Thymus (tissue), 11 donors: ENCODE measurements around the gene ZBTB16. TPM values are rescaled to one million over a fixed set of nuclear protein-coding genes. Genes with fewer than 3 reads are reported as not detected.

Source experiments
- DNase-seq, 9 donors: peaks; one replicate each; pipeline ENCODE4 v3.0.0-alpha.2; 2013; ENCODE audit warnings: low spot score in 9 of 9, low read depth in 6 of 9, missing footprints in 1 of 9
- H3K27ac ChIP-seq, 2 donors: one replicate each; pipeline ENCODE4 v1.5.1; 2013; ENCODE audit warnings: control low read depth in 1 of 2, low read depth in 1 of 2, low read length in 1 of 2, mild to moderate bottlenecking in 1 of 2, moderate library complexity in 1 of 2
- H3K27me3 ChIP-seq, 2 donors: one replicate each; pipeline ENCODE4 v1.5.1; 2013; ENCODE audit warnings: low read length in 1 of 2; ENCODE audit not compliant: control insufficient read depth in 2 of 2, insufficient read depth in 1 of 2
- H3K36me3 ChIP-seq, 2 donors: one replicate each; pipeline ENCODE4 v1.5.1; 2013; ENCODE audit warnings: low read length in 1 of 2, mild to moderate bottlenecking in 1 of 2, moderate library complexity in 1 of 2; ENCODE audit not compliant: control insufficient read depth in 2 of 2, insufficient read depth in 2 of 2
- H3K4me1 ChIP-seq, 2 donors: one replicate each; pipeline ENCODE4 v1.5.1; 2013; ENCODE audit warnings: low read length in 2 of 2; ENCODE audit not compliant: control insufficient read depth in 2 of 2, insufficient read depth in 2 of 2
- H3K4me3 ChIP-seq, 2 donors: one replicate each; pipeline ENCODE4 v1.5.1; 2013; ENCODE audit warnings: low read length in 2 of 2, control low read depth in 1 of 2, mild to moderate bottlenecking in 1 of 2
- H3K9me3 ChIP-seq, 2 donors: one replicate each; pipeline ENCODE4 v1.5.1; 2013; ENCODE audit warnings: low read length in 1 of 2, mild to moderate bottlenecking in 1 of 2; ENCODE audit not compliant: control insufficient read depth in 2 of 2, insufficient read depth in 1 of 2
- WGBS: extraction: QIAGEN DNeasy Blood & Tissue Kit; methylation state at CpG from one replicate; pipeline ENCODE4 v1.1.7; 2013; 5-methylcytosine and 5-hydroxymethylcytosine counted together
- polyA plus RNA-seq: library from polyadenylated mRNA; stranded (reverse); fragments of 200-250 nt; gene quantifications from one replicate; pipeline ENCODE4 v1.2.3, GENCODE V29; 2013
- total RNA-seq: library from RNA; stranded (reverse); fragments of 120-200 nt; gene quantifications from one replicate; pipeline ENCODE4 v1.2.4, GENCODE V29; 2013
- donor health status: healthy.

Gene ZBTB16
- total and polyA plus RNA-seq, 2 donors: 5.7 to 21.5 TPM

GRCh38 chr11:114161486-114162250, 102.2 kb downstream of the ZBTB16 start:
- no peak overlapping the region for H3K4me3 ChIP-seq
- peak overlapping the region in 1 of 2 donors; percentile 77 for H3K27ac ChIP-seq
- 98% methylated on average over 9 of the region's 9 CpGs for WGBS

GRCh38 chr11:114162719-114163123, 103.2 kb downstream of the ZBTB16 start:
- WGBS: 78% methylated on average over 12 of the region's 12 CpGs

More at GRCh38 chr11:114161486-114162250, 102.2 kb downstream of the ZBTB16 start:
- H3K36me3 ChIP-seq: no peaks in the 10 kb centered on the region
- no peaks in the 10 kb centered on the region for H3K9me3 ChIP-seq
- H3K27me3 ChIP-seq: no peaks in the 10 kb centered on the region
- peaks cover 70 to 97% of the 10 kb centered on the region in 2 donors for H3K4me1 ChIP-seq
- no peak for DNase-seq

DNA sequence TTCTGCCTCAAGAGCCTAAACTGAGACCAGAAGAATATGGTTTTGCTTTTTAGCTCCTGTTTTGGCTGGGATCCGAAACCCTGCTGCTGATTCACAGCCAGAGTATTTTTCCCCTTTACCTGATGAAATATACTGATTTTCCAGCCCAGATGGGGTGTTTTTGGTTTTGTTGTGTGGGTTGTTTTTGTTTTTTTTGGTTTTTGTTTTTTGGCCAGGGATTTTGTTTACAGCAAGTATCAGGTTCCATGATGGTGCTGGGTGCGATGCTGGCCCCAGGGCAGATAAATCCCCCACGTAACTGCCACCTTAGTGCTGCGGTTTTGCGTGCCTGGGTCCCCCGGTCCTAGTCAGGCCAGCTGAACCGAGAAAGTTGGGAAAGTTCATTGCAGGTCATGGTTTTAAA, 103.7 kb downstream of the ZBTB16 start:
- H3K4me3 ChIP-seq: no peak overlapping the region
- H3K36me3 ChIP-seq: no peaks in the 10 kb centered on the region
- no peaks in the 10 kb centered on the region for H3K27me3 ChIP-seq
- no peak for DNase-seq
- H3K27ac ChIP-seq: peak overlapping the region; percentile 18 to 89
- H3K4me1 ChIP-seq: peaks cover 67 to 96% of the 10 kb centered on the region in 2 donors
- H3K9me3 ChIP-seq: no peaks in the 10 kb centered on the region
- 89% methylated on average over 7 of the region's 7 CpGs for WGBS

More at GRCh38 chr11:114162719-114163123, 103.2 kb downstream of the ZBTB16 start:
- H3K4me3 ChIP-seq: no peak overlapping the region
- peak overlapping the region in 1 of 2 donors; percentile 57 for H3K27ac ChIP-seq
- no peaks in the 10 kb centered on the region for H3K9me3 ChIP-seq
- no peak for DNase-seq
- peaks cover 67 to 96% of the 10 kb centered on the region in 2 donors for H3K4me1 ChIP-seq
- no peaks in the 10 kb centered on the region for H3K36me3 ChIP-seq
- no peaks in the 10 kb centered on the region for H3K27me3 ChIP-seq

GRCh38 chr11:114163830-114164401, 104.4 kb downstream of the ZBTB16 start:
- Histone ChIP-seq H3K4me3 (no peak overlapping the region), H3K27ac (peak overlapping the region in 1 of 2 donors; percentile 89), H3K4me1 (peaks cover 69 to 96% of the 10 kb centered on the region in 2 donors), H3K36me3 (no peaks in the 10 kb centered on the region), H3K27me3 (no peaks in the 10 kb centered on the region), H3K9me3 (no peaks in the 10 kb centered on the region)
- 84% methylated on average over 9 of the region's 9 CpGs for WGBS
- DNase-seq: no peak

- no peaks in the 10 kb centered on the region for H3K36me3 ChIP-seq
- H3K4me3 ChIP-seq: no peak overlapping the region
- no peaks in the 10 kb centered on the region for H3K27me3 ChIP-seq
- peaks cover 69 to 96% of the 10 kb centered on the region in 2 donors for H3K4me1 ChIP-seq
- no peak overlapping the region for H3K27ac ChIP-seq
- no peak for DNase-seq
- no peaks in the 10 kb centered on the region for H3K9me3 ChIP-seq
- WGBS: 99% methylated on average over 9 of the region's 9 CpGs
Observed at GRCh38 chr11:114164546-114164945, 105.0 kb downstream of the ZBTB16 start.

- DNase-seq: no peak
- no peak overlapping the region for H3K4me3 ChIP-seq
- peak overlapping the region; percentile 57 to 66 for H3K27ac ChIP-seq
- no peaks in the 10 kb centered on the region for H3K36me3 ChIP-seq
- WGBS: 49% methylated on average over 7 of the region's 7 CpGs
- no peaks in the 10 kb centered on the region for H3K27me3 ChIP-seq
- H3K9me3 ChIP-seq: no peaks in the 10 kb centered on the region
- H3K4me1 ChIP-seq: peaks cover 75 to 96% of the 10 kb centered on the region in 2 donors
Observed at GRCh38 chr11:114165326-114166230, 106.1 kb downstream of the ZBTB16 start.

GRCh38 chr11:114166362-114166761, 106.9 kb downstream of the ZBTB16 start:
- Histone ChIP-seq H3K9me3 (no peaks in the 10 kb centered on the region), H3K27ac (peak overlapping the region; percentile 33 to 66), H3K36me3 (no peaks in the 10 kb centered on the region), H3K4me1 (peaks cover 74 to 97% of the 10 kb centered on the region in 2 donors), H3K27me3 (no peaks in the 10 kb centered on the region), H3K4me3 (peak overlapping the region in 1 of 2 donors; percentile 29)
- WGBS: 87% methylated on average over 4 of the region's 4 CpGs
- DNase-seq: no peak

GRCh38 chr11:114166897-114167323, 107.4 kb downstream of the ZBTB16 start:
- H3K27me3 ChIP-seq: no peaks in the 10 kb centered on the region
- H3K9me3 ChIP-seq: no peaks in the 10 kb centered on the region
- H3K4me1 ChIP-seq: peaks cover 74 to 97% of the 10 kb centered on the region in 2 donors

More at GRCh38 chr11:114166897-114167323, 107.4 kb downstream of the ZBTB16 start:
- 2% methylated on average over 3 of the region's 3 CpGs for WGBS
- Histone ChIP-seq H3K4me3 (peak overlapping the region in 1 of 2 donors; percentile 29), H3K36me3 (no peaks in the 10 kb centered on the region), H3K27ac (peak overlapping the region; percentile 48 to 50)
- DNase-seq: no peak
